ENCODE measurements around the gene CD59. TPM values are rescaled to one million over a fixed set of nuclear protein-coding genes. Genes with fewer than 3 reads are reported as not detected.

The CD59 gene
- total and polyA plus RNA-seq, 2 donors (not counting 3 experiments of a cell fraction or from before 2014, with no cell fraction given) = 992 to 1,084 TPM

DNA sequence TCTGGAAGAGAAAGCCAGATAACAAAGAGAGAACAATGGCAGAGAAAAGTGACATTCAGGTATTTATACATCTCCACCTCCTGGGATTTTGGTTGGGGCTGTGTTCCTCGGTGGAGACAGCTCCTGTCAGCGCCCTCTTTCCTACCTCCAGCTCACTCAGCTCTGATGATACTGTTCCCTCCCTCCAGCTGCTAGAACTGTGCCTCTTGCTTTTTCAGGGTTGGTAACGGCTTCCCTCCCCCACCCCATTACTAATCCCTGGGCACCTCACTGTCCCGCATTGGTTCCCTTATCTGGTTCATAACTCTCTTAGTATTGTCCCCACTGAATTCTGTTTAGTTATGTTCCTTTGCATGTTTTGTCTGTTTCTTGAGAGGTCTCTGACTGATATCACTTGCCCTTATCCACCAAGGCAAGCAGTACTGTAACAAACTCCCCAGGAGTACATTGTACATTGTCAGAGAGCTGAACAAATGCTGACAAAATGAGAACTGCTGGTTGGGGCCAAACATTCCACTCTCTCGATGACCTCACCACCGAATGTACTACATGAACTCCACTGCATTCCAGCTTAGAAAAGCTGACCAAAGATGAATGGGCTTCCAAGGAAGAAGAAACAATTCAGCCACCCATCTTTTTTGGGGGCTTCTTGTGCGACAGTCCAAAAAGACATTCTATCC, 43.8 kb upstream of the CD59 start:
- no peak overlapping the region for H3K4me2 ChIP-seq (ENCODE audit: insufficient read depth, low read length)
- DNase-seq (ENCODE audit: low read depth, low spot score) = no peak

More for the DNA sequence above, 43.8 kb upstream of the CD59 start:
- CTCF ChIA-PET = interaction anchor here (0.7 to 1.2 kb wide), 2 partner anchors 14 to 38 kb away, joined by 3 read pairs; no protein-coding TSS in a partner anchor
- Histone ChIP-seq H3K79me2 (ENCODE audit: control insufficient read depth, insufficient read depth, low read length) (no peaks in the 10 kb centered on the region), H3K27ac (ENCODE audit: insufficient read depth, low read depth, low read length) (no peak overlapping the region), H3K4me1 (ENCODE audit: control insufficient read depth, extremely low read depth, insufficient read depth, low read length) (peaks cover 2% of the 10 kb centered on the region), H3K9me3 (replicated peaks; ENCODE audit: control insufficient read depth, insufficient read depth, low read length) (no peaks in the 10 kb centered on the region), H3K9me1 (replicated peaks; ENCODE audit: control insufficient read depth, extremely low read depth, insufficient read depth, low read length) (no peaks in the 10 kb centered on the region), H2AFZ (ENCODE audit: low read depth, low read length) (no peak overlapping the region), H3K36me3 (ENCODE audit: control insufficient read depth in 2 of 2, extremely low read depth in 1 of 2, insufficient read depth in 2 of 2, low read length in 2 of 2) (no peaks in the 10 kb centered on the region), H3K4me3 (replicated peaks in 1 of 3; ENCODE audit: insufficient read depth in 1 of 3, low read depth in 1 of 3, low read length in 3 of 3) (no peak overlapping the region), H3K27me3 (ENCODE audit: control insufficient read depth in 2 of 2, insufficient read depth in 2 of 2, low read length in 2 of 2) (peaks cover 47 to 67% of the 10 kb centered on the region in 2 experiments), H4K20me1 (replicated peaks; ENCODE audit: control insufficient read depth, extremely low read depth, insufficient read depth, low read length) (no peaks in the 10 kb centered on the region), H3K9ac (replicated peaks; ENCODE audit: extremely low read depth, insufficient read depth, low read length) (no peak overlapping the region)
- BruUV-seq (replicated peaks) = no TSS peak
- dilution Hi-C loops (cut with MboI; ENCODE audit: extremely low pct_ligation_motif_present, low sequenced_read_pairs) = no loop called here
- intact Hi-C loops (cut with micrococcal nuclease) = no loop called here
- no peak for FAIRE-seq
- TF ChIP-seq, protein P1, sequence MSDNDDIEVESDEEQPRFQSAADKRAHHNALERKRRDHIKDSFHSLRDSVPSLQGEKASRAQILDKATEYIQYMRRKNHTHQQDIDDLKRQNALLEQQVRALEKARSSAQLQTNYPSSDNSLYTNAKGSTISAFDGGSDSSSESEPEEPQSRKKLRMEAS (IDR thresholded peaks at IDR 0.05; ENCODE audit: insufficient read depth, insufficient read length) = no peak
- TF ChIP-seq POLR2A (IDR thresholded peaks at IDR 0.05; ENCODE audit: low read depth, low read length) (no peak), GATA2 (IDR thresholded peaks at IDR 0.05; ENCODE audit: insufficient read depth, insufficient read length, low read depth, low read length) (no peak), POLR2AphosphoS5 (IDR thresholded peaks at IDR 0.05; ENCODE audit: insufficient read depth, low read depth, low read length) (no peak), MYC (IDR thresholded peaks at IDR 0.05; ENCODE audit: low read depth, low read length) (no peak), JUN (IDR thresholded peaks at IDR 0.05; ENCODE audit: borderline replicate concordance, insufficient read depth, insufficient read length, low read depth) (no peak), FOS (IDR thresholded peaks at IDR 0.05; ENCODE audit: borderline replicate concordance, insufficient read depth, low read length) (no peak), EZH2 (IDR thresholded peaks at IDR 0.05; ENCODE audit: borderline replicate concordance, low read depth, low read length, severe bottlenecking) (no peak)
- TF ChIP-seq, protein P2, sequence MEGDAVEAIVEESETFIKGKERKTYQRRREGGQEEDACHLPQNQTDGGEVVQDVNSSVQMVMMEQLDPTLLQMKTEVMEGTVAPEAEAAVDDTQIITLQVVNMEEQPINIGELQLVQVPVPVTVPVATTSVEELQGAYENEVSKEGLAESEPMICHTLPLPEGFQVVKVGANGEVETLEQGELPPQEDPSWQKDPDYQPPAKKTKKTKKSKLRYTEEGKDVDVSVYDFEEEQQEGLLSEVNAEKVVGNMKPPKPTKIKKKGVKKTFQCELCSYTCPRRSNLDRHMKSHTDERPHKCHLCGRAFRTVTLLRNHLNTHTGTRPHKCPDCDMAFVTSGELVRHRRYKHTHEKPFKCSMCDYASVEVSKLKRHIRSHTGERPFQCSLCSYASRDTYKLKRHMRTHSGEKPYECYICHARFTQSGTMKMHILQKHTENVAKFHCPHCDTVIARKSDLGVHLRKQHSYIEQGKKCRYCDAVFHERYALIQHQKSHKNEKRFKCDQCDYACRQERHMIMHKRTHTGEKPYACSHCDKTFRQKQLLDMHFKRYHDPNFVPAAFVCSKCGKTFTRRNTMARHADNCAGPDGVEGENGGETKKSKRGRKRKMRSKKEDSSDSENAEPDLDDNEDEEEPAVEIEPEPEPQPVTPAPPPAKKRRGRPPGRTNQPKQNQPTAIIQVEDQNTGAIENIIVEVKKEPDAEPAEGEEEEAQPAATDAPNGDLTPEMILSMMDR (IDR thresholded peaks at IDR 0.05; ENCODE audit: extremely low read depth in 1 of 2, insufficient read depth in 1 of 2, low read depth in 1 of 2, low read length in 2 of 2) = no peak
- POLR2A ChIA-PET = no interaction called here

Measured in endothelial cell of umbilical vein (primary cell).